Kidney epithelial cell (primary cell): ENCODE measurements around the gene ZNF157. TPM values are rescaled to one million over a fixed set of nuclear protein-coding genes. Genes with fewer than 3 reads are reported as not detected.

ENCODE experiments used
- DNase-seq: peaks from one replicate; pipeline ENCODE4 v3.0.0-alpha.2; 2010; ENCODE audit warnings: low read depth
- H3K27me3 ChIP-seq: 2 replicates; pipeline ENCODE4 v1.6.0; 2011; ENCODE audit warnings: low read length; ENCODE audit not compliant: control insufficient read depth, insufficient read depth
- H3K36me3 ChIP-seq: 2 replicates; pipeline ENCODE4 v1.5.1; 2011; ENCODE audit warnings: low read length; ENCODE audit not compliant: control insufficient read depth, insufficient read depth
- H3K4me3 ChIP-seq: 2 replicates; pipeline ENCODE4 v1.5.1; 2011; ENCODE audit warnings: low read depth, mild to moderate bottlenecking, control low read depth, low read length
- CTCF ChIP-seq: IDR thresholded peaks from 2 replicates; pipeline ENCODE4 v1.5.1; 2011; ENCODE audit warnings: mild to moderate bottlenecking, moderate library complexity, low read length, control low read depth, inconsistent platforms; ENCODE audit not compliant: insufficient read depth, poor library complexity, severe bottlenecking
- total RNA-seq: library from RNA; depleted of rRNA; stranded (reverse); fragments of >200 nt; gene quantifications from 2 replicates; pipeline ENCODE4 v1.2.3, GENCODE V29; 2015

ZNF157 gene
- total RNA-seq, 1 donor from 2014 or later, result 0.63 TPM

- Histone ChIP-seq H3K4me3 (no peak overlapping the region), H3K27me3 (no peaks in the 10 kb centered on the region), H3K36me3 (no peaks in the 10 kb centered on the region)
- TF ChIP-seq CTCF, result no peak
- DNase-seq, result no peak
Observed at GRCh38 chrX:47358387-47359065, 11.9 kb upstream of the ZNF157 start.

DNA sequence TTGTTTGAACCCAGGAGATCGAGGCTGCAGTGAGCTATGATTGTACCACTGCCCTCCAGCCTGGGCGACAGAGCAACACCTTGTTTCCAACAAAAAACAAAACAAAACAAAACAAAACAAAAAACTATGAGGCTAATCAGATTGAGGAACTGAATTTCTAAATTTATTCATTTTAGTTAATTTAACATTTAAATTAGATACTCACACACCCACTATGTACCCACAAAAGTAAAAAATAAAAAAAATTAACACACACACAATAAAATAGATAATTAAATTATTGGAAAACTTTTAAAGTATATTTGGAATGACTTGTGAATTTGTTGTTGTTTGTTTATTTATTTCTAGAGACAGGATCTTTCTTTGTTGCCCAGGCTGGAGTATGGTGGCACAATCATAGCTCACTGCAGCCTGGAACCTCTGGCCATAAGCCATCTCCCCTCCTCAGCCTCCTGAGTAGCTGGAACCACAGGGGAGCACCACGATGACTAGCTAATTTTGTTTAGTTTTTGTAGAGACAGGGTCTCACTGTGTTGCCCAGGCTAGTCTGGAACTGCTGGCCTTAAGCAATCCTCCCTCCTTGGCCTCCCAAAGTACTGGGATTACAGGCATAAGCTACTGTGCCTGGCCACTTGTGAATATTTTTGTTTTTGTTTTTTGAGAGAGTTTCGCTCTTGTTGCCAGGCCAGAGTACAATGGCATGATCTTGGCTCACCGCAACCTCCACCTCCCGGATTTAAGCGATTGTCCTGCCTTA lies 9.8 kb upstream of the ZNF157 start:
- no peak for DNase-seq
- no peaks in the 10 kb centered on the region for H3K36me3 ChIP-seq
- no peaks in the 10 kb centered on the region for H3K27me3 ChIP-seq
- no peak for TF ChIP-seq CTCF
- H3K4me3 ChIP-seq, result no peak overlapping the region

GRCh38 chrX:47361538-47362511 lies 8.6 kb upstream of the ZNF157 start:
- Histone ChIP-seq H3K4me3 (peak overlapping the region; percentile 34), H3K36me3 (no peaks in the 10 kb centered on the region)
- TF ChIP-seq CTCF, result peak; percentile 23

GRCh38 chrX:47366041-47366722 lies 4.2 kb upstream of the ZNF157 start:
- Histone ChIP-seq H3K36me3 (no peaks in the 10 kb centered on the region), H3K4me3 (peak overlapping the region; percentile 45), H3K27me3 (no peaks in the 10 kb centered on the region)
- peak; percentile 34 for DNase-seq
- no peak for TF ChIP-seq CTCF

More at GRCh38 chrX:47361538-47362511, 8.6 kb upstream of the ZNF157 start:
- H3K27me3 ChIP-seq, result no peaks in the 10 kb centered on the region
- peak; percentile 92 for DNase-seq

- TF ChIP-seq CTCF, result no peak
- no peaks in the 10 kb centered on the region for H3K36me3 ChIP-seq
- DNase-seq, result no peak
- H3K27me3 ChIP-seq, result no peaks in the 10 kb centered on the region
- no peak overlapping the region for H3K4me3 ChIP-seq
Observed at GRCh38 chrX:47373198-47373597, 2.8 kb downstream of the ZNF157 start.
